B cell (primary cell): Measurements from ENCODE around the gene CD276. TPM values are rescaled to one million over a fixed set of nuclear protein-coding genes. Genes with fewer than 3 reads are reported as not detected.

ENCODE experiments used
- ATAC-seq: fragments of 200-7000 bp; cut with Tn5 transposase; one replicate; pipeline ENCODE4 v1.10.0; 2021; ENCODE audit warnings: low read depth, mild to moderate bottlenecking, moderate number of reproducible peaks, moderate library complexity
- CTCF ChIA-PET: fragments of 350-600 bp; sonication (Branson Sonifier 250); formaldehyde crosslinking; loops from one replicate; lab custom pipeline; 2021; ENCODE audit warnings: antibody characterized with exemption, inconsistent platforms; lab: Charles Lee
- POLR2A ChIA-PET: fragments of 350-600 bp; sonication (Branson Sonifier 250); formaldehyde crosslinking; loops from one replicate; lab custom pipeline; 2021; ENCODE audit warnings: antibody characterized with exemption; lab: Charles Lee
- DNase-seq: peaks from one replicate; pipeline ENCODE4 v3.0.0; 2013
- H2AFZ ChIP-seq: 2 replicates; pipeline ENCODE4 v1.6.1; 2012; ENCODE audit warnings: mild to moderate bottlenecking, low read depth, low read length; ENCODE audit not compliant: insufficient read depth, poor library complexity, severe bottlenecking
- H3K27ac ChIP-seq, 2 donors: 1 replicate in 1 of 2; 2 replicates in 1 of 2; pipeline ENCODE4 v1.5.1; 2012 to 2013; ENCODE audit warnings: low read length in 2 of 2, mild to moderate bottlenecking in 2 of 2, moderate library complexity in 1 of 2
- H3K27me3 ChIP-seq, 4 experiments: fragments of 200-600 bp in 1 of 4; sonication (generic) in 1 of 4; replicated peaks in 1 of 4; 1 replicate in 2 of 4; 2 replicates in 2 of 4; pipeline versions ENCODE4 v1.6.1 to v1.7.0; 2013 to 2016; ENCODE audit warnings: low read length in 3 of 4, mild to moderate bottlenecking in 2 of 4, mixed read lengths in 1 of 4, moderate library complexity in 1 of 4; ENCODE audit not compliant: insufficient read depth in 4 of 4, control insufficient read depth in 3 of 4; ENCODE audit errors: control extremely low read depth in 1 of 4
- H3K36me3 ChIP-seq, 2 experiments: replicated peaks in 1 of 2; 1 replicate in 1 of 2; 2 replicates in 1 of 2; pipeline versions ENCODE4 v1.6.1 to v1.7.1; 2013; ENCODE audit warnings: low read length in 1 of 2; ENCODE audit not compliant: insufficient read depth in 2 of 2, control insufficient read depth in 1 of 2; ENCODE audit errors: control extremely low read depth in 1 of 2, extremely low read depth in 1 of 2
- H3K4me1 ChIP-seq, 2 donors: fragments of 200-600 bp in 1 of 2; sonication (generic) in 1 of 2; 1 replicate in 1 of 2; 2 replicates in 1 of 2; pipeline versions ENCODE4 v1.5.1 to v1.6.1; 2013 to 2017; ENCODE audit warnings: low read length in 2 of 2; ENCODE audit not compliant: control insufficient read depth in 2 of 2, insufficient read depth in 2 of 2
- H3K4me2 ChIP-seq: replicated peaks from 2 replicates; pipeline ENCODE3; 2012; ENCODE audit warnings: mild to moderate bottlenecking, low read depth, low read length; ENCODE audit not compliant: poor library complexity, severe bottlenecking
- H3K4me3 ChIP-seq, 5 experiments: fragments of 200-600 bp in 1 of 5; sonication (generic) in 1 of 5; 1 replicate in 3 of 5; 2 replicates in 2 of 5; pipeline versions ENCODE4 v1.5.1 to v1.7.0; 2011 to 2016; ENCODE audit warnings: low read length in 4 of 5, mild to moderate bottlenecking in 4 of 5, low read depth in 2 of 5, control low read depth in 1 of 5, moderate library complexity in 1 of 5; ENCODE audit not compliant: insufficient read depth in 1 of 5; ENCODE audit errors: control extremely low read depth in 1 of 5, extremely low read depth in 1 of 5
- H3K79me2 ChIP-seq: fragments of 200-600 bp; sonication (generic); one replicate; pipeline ENCODE4 v1.6.0; 2016; ENCODE audit warnings: low read length; ENCODE audit not compliant: control insufficient read depth, insufficient read depth
- H3K9ac ChIP-seq: fragments of 200-600 bp; sonication (generic); 2 replicates; pipeline ENCODE4 v1.6.1; 2017; ENCODE audit warnings: mild to moderate bottlenecking, low read length, moderate library complexity
- H3K9me3 ChIP-seq, 3 donors: one replicate each; pipeline versions ENCODE4 v1.6.1 to v1.7.1; 2013; ENCODE audit warnings: low read length in 2 of 3; ENCODE audit not compliant: control insufficient read depth in 2 of 3, insufficient read depth in 1 of 3; ENCODE audit errors: control extremely low read depth in 1 of 3
- H4K20me1 ChIP-seq: 2 replicates; pipeline ENCODE4 v1.6.0; 2012; ENCODE audit warnings: mild to moderate bottlenecking, low read length; ENCODE audit not compliant: insufficient read depth, control insufficient read depth, poor library complexity, severe bottlenecking
- H3K27ac Mint-ChIP-seq: one replicate; pipeline ENCODE4 v1.8.0; 2021; ENCODE audit warnings: mixed read lengths
- H3K27me3 Mint-ChIP-seq: one replicate; pipeline ENCODE4 v1.8.0; 2021; ENCODE audit warnings: mixed read lengths
- H3K4me1 Mint-ChIP-seq: one replicate; pipeline ENCODE4 v1.8.0; 2021; ENCODE audit warnings: mixed read lengths
- H3K4me3 Mint-ChIP-seq: one replicate; pipeline ENCODE4 v1.8.0; 2021; ENCODE audit warnings: mixed read lengths
- H3K9me3 Mint-ChIP-seq: one replicate; pipeline ENCODE4 v1.8.0; 2022; ENCODE audit warnings: mixed read lengths; ENCODE audit not compliant: insufficient read depth
- CTCF ChIP-seq: fragments of 200-600 bp; IDR thresholded peaks from one replicate; pipeline ENCODE4 v1.8.0; 2022; ENCODE audit warnings: antibody characterized with exemption, mild to moderate bottlenecking
- EZH2 ChIP-seq: IDR thresholded peaks from 2 replicates; pipeline ENCODE4 v1.6.1; 2012; ENCODE audit warnings: borderline replicate concordance, low read depth, mild to moderate bottlenecking, moderate library complexity, low read length; ENCODE audit not compliant: insufficient read depth, poor library complexity, severe bottlenecking
- WGBS: methylation state at CpG from one replicate; pipeline ENCODE4 v1.1.5; 2013; ENCODE audit warnings: missing lambda C conversion rate; ENCODE audit not compliant: insufficient coverage; 5-methylcytosine and 5-hydroxymethylcytosine counted together
- intact Hi-C: fragments of 100-400 bp; cut with micrococcal nuclease; formaldehyde crosslinking; loops from one replicate; pipeline ENCODE4 v1.10.0; 2022
- polyA plus RNA-seq: library from polyadenylated mRNA; depleted of rRNA; stranded (reverse); fragments of >200 nt; gene quantifications from 2 replicates; pipeline ENCODE4 v1.2.3, GENCODE V29; 2012
- total RNA-seq, 2 donors: library from RNA; stranded (reverse); fragments of 120-200 nt in 1 of 2; gene quantifications; 1 replicate in 1 of 2; 2 replicates in 1 of 2; pipeline versions ENCODE4 v1.2.3 to v1.2.4, GENCODE V29; 2013 to 2022

The CD276 gene
- total and polyA plus RNA-seq, 2 donors (not counting 1 experiment from before 2014, with no cell fraction given), result not detected

- peaks cover 9 to 12% of the 10 kb centered on the region in 2 donors for H3K4me1 ChIP-seq
- no peaks in the 10 kb centered on the region for H3K9me3 ChIP-seq
- Mint-ChIP-seq H3K4me1 (peaks cover 8% of the 10 kb centered on the region), H3K9me3 (no peaks in the 10 kb centered on the region), H3K27ac (no peak overlapping the region), H3K27me3 (peaks cover 48% of the 10 kb centered on the region), H3K4me3 (no peak overlapping the region)
- intact Hi-C loops, result no loop called here
- no peaks in the 10 kb centered on the region for H3K36me3 ChIP-seq
- no peak overlapping the region for H2AFZ ChIP-seq
- no peaks in the 10 kb centered on the region for H4K20me1 ChIP-seq
- DNase-seq, result no peak
- CTCF ChIA-PET, result interaction anchor here (0.8 to 2.0 kb wide), 4 partner anchors 9 to 19 kb away, joined by 3 to 6 read pairs (median 4); no protein-coding TSS in a partner anchor
- no peak for ATAC-seq
- H3K79me2 ChIP-seq, result no peaks in the 10 kb centered on the region
- WGBS, result 80% methylated on average over 1 of the region's 4 CpGs
- H3K9ac ChIP-seq, result no peak overlapping the region
- no peak overlapping the region for H3K27ac ChIP-seq
- H3K4me3 ChIP-seq, result no peak overlapping the region
- POLR2A ChIA-PET, result no interaction called here
- H3K4me2 ChIP-seq, result no peak overlapping the region
- no peak for TF ChIP-seq EZH2
- no peak for TF ChIP-seq CTCF
- H3K27me3 ChIP-seq, result peaks cover 0 to 47% (median 21%) of the 10 kb centered on the region in 4 experiments
Measured at GRCh38 chr15:73686781-73687256, 2.6 kb downstream of the CD276 start.

- Histone ChIP-seq H3K27me3 (peaks cover 0 to 47% (median 21%) of the 10 kb centered on the region in 4 experiments), H3K27ac (no peak overlapping the region), H3K4me3 (no peak overlapping the region), H4K20me1 (no peaks in the 10 kb centered on the region), H3K36me3 (no peaks in the 10 kb centered on the region), H3K4me2 (no peak overlapping the region), H2AFZ (no peak overlapping the region), H3K9me3 (no peaks in the 10 kb centered on the region), H3K9ac (no peak overlapping the region), H3K4me1 (peaks cover 9 to 12% of the 10 kb centered on the region in 2 donors), H3K79me2 (no peaks in the 10 kb centered on the region)
- 92% methylated on average over 2 of the region's 2 CpGs for WGBS
- TF ChIP-seq CTCF (no peak), EZH2 (no peak)
- ChIA-PET POLR2A (no interaction called here), CTCF (interaction anchor here (0.9 to 2.8 kb wide), 4 partner anchors 10 to 46 kb away, joined by 3 to 8 read pairs (median 4); no protein-coding TSS in a partner anchor)
- no peak for ATAC-seq
- Mint-ChIP-seq H3K4me1 (peaks cover 8% of the 10 kb centered on the region), H3K9me3 (no peaks in the 10 kb centered on the region), H3K4me3 (no peak overlapping the region), H3K27ac (no peak overlapping the region), H3K27me3 (peaks cover 44% of the 10 kb centered on the region)
- intact Hi-C loops, result no loop called here
- no peak for DNase-seq
Measured at GRCh38 chr15:73687351-73687750, 3.2 kb downstream of the CD276 start.
